LNCAP (cell line): ENCODE results near the gene WNT16.

Source experiments
- CTCF ChIP-seq: fragments of 450-650 bp; IDR thresholded peaks from 2 replicates; pipeline ENCODE4 v1.5.1; 2017; ENCODE audit warnings: mild to moderate bottlenecking

Gene WNT16

GRCh38 chr7:121313793-121314676, 14.8 kb upstream of the WNT16 start:
- no peak for TF ChIP-seq CTCF

- TF ChIP-seq CTCF = no peak
These were observed 6.3 kb upstream of the WNT16 start for GRCh38 chr7:121322460-121322859.

- no peak for TF ChIP-seq CTCF
These were observed 5.1 kb upstream of the WNT16 start for GRCh38 chr7:121323515-121324302.

GRCh38 chr7:121327671-121328070, 1.1 kb upstream of the WNT16 start:
- TF ChIP-seq CTCF = no peak

- no peak for TF ChIP-seq CTCF
These were observed 622 bp downstream of the WNT16 start for GRCh38 chr7:121329191-121330052.

GRCh38 chr7:121330053-121330833, 1.4 kb downstream of the WNT16 start:
- TF ChIP-seq CTCF = no peak
